Measurements from ENCODE around the gene EXOC3L1.
A peak's percentile ranks its signal among the peaks of the same experiment; 100 is the strongest.

The EXOC3L1 gene

GRCh38 chr16:67180166-67180565 is 9.8 kb downstream of the EXOC3L1 start:
- no peak for DNase-seq

GRCh38 chr16:67179421-67180080 is 10.4 kb downstream of the EXOC3L1 start:
- DNase-seq: no peak

- peak; percentile 76 for DNase-seq
These were observed 11.9 kb downstream of the EXOC3L1 start for GRCh38 chr16:67177743-67178699.

- DNase-seq: no peak
These were observed 13.3 kb downstream of the EXOC3L1 start for GRCh38 chr16:67176662-67177061.

- DNase-seq: no peak
These were observed 15.2 kb downstream of the EXOC3L1 start for GRCh38 chr16:67174706-67175231.

GRCh38 chr16:67173808-67174705 is 15.9 kb downstream of the EXOC3L1 start:
- DNase-seq: peak; percentile 75

- no peak for DNase-seq
These were observed 16.6 kb downstream of the EXOC3L1 start for GRCh38 chr16:67173323-67173722.

GRCh38 chr16:67170949-67171649 is 18.8 kb downstream of the EXOC3L1 start:
- no peak for DNase-seq

GRCh38 chr16:67170168-67170948 is 19.6 kb downstream of the EXOC3L1 start, which contains the start of gene NOL3:
NOL3 (plus strand) TSS chr16:67170538.
- no peak for DNase-seq

GRCh38 chr16:67169642-67170167 is 20.2 kb downstream of the EXOC3L1 start:
- DNase-seq: peak; percentile 42

- DNase-seq: no peak
These were observed 20.9 kb downstream of the EXOC3L1 start for GRCh38 chr16:67169011-67169451.

GRCh38 chr16:67167588-67167987 is 22.3 kb downstream of the EXOC3L1 start:
- DNase-seq: no peak

- DNase-seq: no peak
These were observed 23.3 kb downstream of the EXOC3L1 start for GRCh38 chr16:67166598-67167168.

GRCh38 chr16:67166110-67166547 is 23.8 kb downstream of the EXOC3L1 start:
- no peak for DNase-seq

GRCh38 chr16:67165121-67166078 is 24.5 kb downstream of the EXOC3L1 start:
- no peak for DNase-seq

GRCh38 chr16:67164599-67165061 is 25.3 kb downstream of the EXOC3L1 start, which contains the start of gene HSF4:
HSF4 (plus strand) TSS chr16:67164745; CDS start chr16:67164812, 67 bp downstream.
- DNase-seq: no peak

- DNase-seq: no peak
These were observed 25.9 kb downstream of the EXOC3L1 start for GRCh38 chr16:67163999-67164558.

All from CD4-positive, alpha-beta T cell treated with Interleukin-17A for 1 hour (primary cell).